SK-N-SH (cell line): ENCODE data around the gene DNAJC25. TPM values are rescaled to one million over a fixed set of nuclear protein-coding genes. Genes with fewer than 3 reads are reported as not detected.

Source experiments
- CTCF ChIA-PET: fragments of 300-600, 350-600 bp; formaldehyde crosslinking; extraction: SDS; loops from one replicate; lab custom pipeline; 2021; lab: Yijun Ruan, JAX
- POLR2A ChIA-PET: fragments of 350-600 bp; sonication (Branson Sonifier 250); formaldehyde crosslinking; extraction: SDS; loops from one replicate; lab custom pipeline; 2020; ENCODE audit warnings: antibody characterized with exemption, inconsistent platforms; lab: Yijun Ruan, JAX
- DNase-seq: peaks from one replicate; pipeline ENCODE4 v3.0.0; 2012
- H2AFZ ChIP-seq: fragments of 200-600 bp; sonication (generic); 2 replicates; pipeline ENCODE4 v1.8.1; 2016; ENCODE audit warnings: antibody characterized with exemption, mild to moderate bottlenecking, low read depth
- H3F3A ChIP-seq: fragments of 200-600 bp; sonication (generic); replicated peaks from 2 replicates; pipeline ENCODE3; 2016; ENCODE audit warnings: antibody characterized with exemption, mild to moderate bottlenecking; ENCODE audit not compliant: insufficient read depth
- H3K27ac ChIP-seq, 2 experiments: fragments of 200-500 bp in 1 of 2; fragments of 200-600 bp in 1 of 2; sonication (Bioruptor generic) in 1 of 2; sonication (generic), shearing (Covaris generic) in 1 of 2; 2 replicates each; pipeline versions ENCODE4 v1.5.1 to v1.6.1; 2014 to 2016; ENCODE audit warnings: low read depth in 2 of 2, inconsistent platforms in 1 of 2, low read length in 1 of 2, mild to moderate bottlenecking in 1 of 2, mixed read lengths in 1 of 2
- H3K27me3 ChIP-seq: fragments of 200-600 bp; sonication (generic), shearing (Covaris generic); 2 replicates; pipeline ENCODE4 v1.6.1; 2016; ENCODE audit warnings: mixed run types; ENCODE audit not compliant: insufficient read depth
- H3K36me3 ChIP-seq, 2 experiments: fragments of 200-500 bp in 1 of 2; fragments of 200-600 bp in 1 of 2; sonication (Bioruptor generic) in 1 of 2; sonication (generic) in 1 of 2; replicated peaks in 1 of 2; 2 replicates each; pipeline versions ENCODE3 to v1.5.1; 2014 to 2016; ENCODE audit warnings: low read length in 1 of 2, mild to moderate bottlenecking in 1 of 2; ENCODE audit not compliant: insufficient read depth in 2 of 2, control insufficient read depth in 1 of 2
- H3K4me1 ChIP-seq, 2 experiments: fragments of 200-500 bp in 1 of 2; fragments of 200-600 bp in 1 of 2; sonication (Bioruptor generic) in 1 of 2; sonication (generic), shearing (Covaris generic) in 1 of 2; 2 replicates each; pipeline versions ENCODE4 v1.5.1 to v1.6.1; 2014 to 2016; ENCODE audit warnings: low read depth in 1 of 2, low read length in 1 of 2, mixed run types in 1 of 2; ENCODE audit not compliant: insufficient read depth in 2 of 2, control insufficient read depth in 1 of 2
- H3K4me2 ChIP-seq: fragments of 200-600 bp; sonication (generic), shearing (Covaris generic); 2 replicates; pipeline ENCODE4 v1.6.1; 2017; ENCODE audit warnings: mixed run types
- H3K4me3 ChIP-seq, 2 experiments: fragments of 200-500 bp in 1 of 2; fragments of 200-600 bp in 1 of 2; sonication (Bioruptor generic) in 1 of 2; sonication (generic), shearing (Covaris generic) in 1 of 2; 2 replicates each; pipeline versions ENCODE4 v1.5.1 to v1.8.1; 2014 to 2016; ENCODE audit warnings: low read depth in 2 of 2, inconsistent platforms in 1 of 2, low read length in 1 of 2, mild to moderate bottlenecking in 1 of 2, mixed read lengths in 1 of 2, moderate library complexity in 1 of 2
- H3K79me2 ChIP-seq: fragments of 200-600 bp; sonication (generic); 2 replicates; pipeline ENCODE4 v1.8.1; 2017; ENCODE audit warnings: mild to moderate bottlenecking; ENCODE audit not compliant: insufficient read depth
- H3K9ac ChIP-seq: fragments of 200-600 bp; sonication (generic); 2 replicates; pipeline ENCODE4 v1.6.1; 2017; ENCODE audit warnings: mixed run types
- H3K9me2 ChIP-seq: fragments of 200-600 bp; sonication (generic); 2 replicates; pipeline ENCODE4 v1.6.1; 2017; ENCODE audit warnings: mixed run types
- H3K9me3 ChIP-seq: fragments of 200-600 bp; sonication (generic); 2 replicates; pipeline ENCODE4 v1.6.1; 2017; ENCODE audit warnings: mixed run types, mild to moderate bottlenecking, moderate library complexity
- H4K20me1 ChIP-seq: fragments of 200-600 bp; sonication (generic); 2 replicates; pipeline ENCODE4 v1.6.1; 2017; ENCODE audit warnings: mild to moderate bottlenecking, mixed run types; ENCODE audit not compliant: insufficient read depth
- EP300 ChIP-seq, 2 experiments: IDR thresholded peaks; 2 replicates each; pipeline versions ENCODE4 v1.4.0 to v1.6.1; 2012; ENCODE audit warnings: borderline replicate concordance in 1 of 2, low read depth in 1 of 2, low read length in 1 of 2
- EZH2phosphoT487 ChIP-seq: fragments of 200-600 bp; sonication (generic); IDR thresholded peaks from 2 replicates; pipeline ENCODE4 v1.6.1; 2017; ENCODE audit warnings: low read depth, mixed run types, mild to moderate bottlenecking, antibody characterized with exemption, moderate library complexity, borderline replicate concordance
- FOSL2 ChIP-seq: IDR thresholded peaks from 2 replicates; pipeline ENCODE4 v1.4.0; 2012; ENCODE audit warnings: low read depth, mild to moderate bottlenecking, moderate library complexity, borderline replicate concordance
- FOXM1 ChIP-seq: IDR thresholded peaks from 2 replicates; pipeline ENCODE4 v1.4.0; 2012; ENCODE audit warnings: low read depth, mild to moderate bottlenecking
- POLR2AphosphoS5 ChIP-seq: IDR thresholded peaks from 2 replicates; pipeline ENCODE4 v1.6.1; 2012; ENCODE audit warnings: low read depth, low read length
- RCOR1 ChIP-seq: fragments of 150-350 bp; IDR thresholded peaks from 2 replicates; pipeline ENCODE4 v1.6.1; 2017; ENCODE audit warnings: antibody characterized with exemption, low read length
- RFX5 ChIP-seq: IDR thresholded peaks from 2 replicates; pipeline ENCODE4 v1.6.1; 2012; ENCODE audit warnings: mild to moderate bottlenecking, improper control_type of control experiment, low read length
- RXRA ChIP-seq: IDR thresholded peaks from 2 replicates; pipeline ENCODE4 v1.4.0; 2012; ENCODE audit warnings: low read depth, mild to moderate bottlenecking, borderline replicate concordance
- SIN3A ChIP-seq: IDR thresholded peaks from 2 replicates; pipeline ENCODE4 v1.6.1; 2012; ENCODE audit warnings: low read depth, mild to moderate bottlenecking, low read length, moderate library complexity, borderline replicate concordance
- SMC3 ChIP-seq: IDR thresholded peaks from 2 replicates; pipeline ENCODE4 v1.6.1; 2012; ENCODE audit warnings: low read depth, low read length, improper control_type of control experiment
- TCF12 ChIP-seq: IDR thresholded peaks from 2 replicates; pipeline ENCODE4 v1.4.0; 2012
- TEAD4 ChIP-seq: IDR thresholded peaks from 2 replicates; pipeline ENCODE4 v1.4.0; 2012; ENCODE audit warnings: mild to moderate bottlenecking, borderline replicate concordance; ENCODE audit not compliant: insufficient read depth
- YY1 ChIP-seq: IDR thresholded peaks from 2 replicates; pipeline ENCODE4 v1.4.0; 2012; ENCODE audit warnings: low read depth, mild to moderate bottlenecking
- WGBS: methylation state at CpG from one replicate; pipeline ENCODE4 v1.1.6; 2017; ENCODE audit warnings: low lambda C conversion rate; 5-methylcytosine and 5-hydroxymethylcytosine counted together
- polyA plus RNA-seq, 3 experiments: library from polyadenylated mRNA; depleted of rRNA; stranded (reverse); fragments of >200 nt; gene quantifications; 2 replicates each; pipeline ENCODE4 v1.2.3, GENCODE V29; 2012
- TF ChIP-seq, protein P1 (sequence below): fragments of 150-350 bp; IDR thresholded peaks from 2 replicates; pipeline ENCODE4 v1.6.1; 2016; ENCODE audit warnings: mild to moderate bottlenecking, low read depth, low read length
- TF ChIP-seq, protein P2 (sequence below): fragments of 200-600 bp; sonication (generic); IDR thresholded peaks from 2 replicates; pipeline ENCODE4 v1.6.1; 2017; ENCODE audit warnings: antibody characterized with exemption, mild to moderate bottlenecking, moderate library complexity
- TF ChIP-seq, protein P3 (sequence below): IDR thresholded peaks from 2 replicates; pipeline ENCODE4 v1.4.0; 2012; ENCODE audit warnings: low read depth, borderline replicate concordance

The DNAJC25 gene
- polyA plus RNA-seq, 1 of the 3 experiments (the other 2 are of a cell fraction): 3.3 TPM

DNA sequence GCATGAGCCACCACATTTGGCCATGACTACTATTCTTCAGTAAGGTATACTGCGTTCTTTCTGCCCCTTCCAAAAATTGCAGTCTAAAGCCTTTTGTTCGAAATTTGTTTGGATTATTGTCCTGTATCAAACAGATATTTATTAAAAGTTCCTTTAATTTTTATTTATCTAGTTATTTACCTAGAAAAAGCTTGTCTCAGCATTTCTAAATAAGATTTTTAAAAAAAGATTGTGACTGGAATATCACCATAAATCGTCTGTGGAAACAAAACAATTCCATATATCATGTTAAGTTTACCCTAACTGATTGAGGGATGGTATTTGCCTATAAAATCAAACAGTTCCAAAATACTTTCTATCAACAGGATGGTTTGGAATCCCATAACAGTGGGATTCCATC lies 45.0 kb downstream of the DNAJC25 start:
- DNase-seq: no peak
- H3K9ac ChIP-seq: no peak overlapping the region
- no peaks in the 10 kb centered on the region for H3K9me2 ChIP-seq
- no peaks in the 10 kb centered on the region for H3K9me3 ChIP-seq
- no peak overlapping the region for H3K4me3 ChIP-seq
- ChIA-PET POLR2A (no interaction called here), CTCF (interaction anchor here (1.6 to 2.3 kb wide), 3 partner anchors 9 to 27 kb away, joined by 4 to 5 read pairs (median 5); no protein-coding TSS in a partner anchor)
- no peak overlapping the region for H3K27ac ChIP-seq
- TF ChIP-seq POLR2AphosphoS5 (no peak), SIN3A (no peak), SMC3 (no peak)
- TF ChIP-seq, protein P1, sequence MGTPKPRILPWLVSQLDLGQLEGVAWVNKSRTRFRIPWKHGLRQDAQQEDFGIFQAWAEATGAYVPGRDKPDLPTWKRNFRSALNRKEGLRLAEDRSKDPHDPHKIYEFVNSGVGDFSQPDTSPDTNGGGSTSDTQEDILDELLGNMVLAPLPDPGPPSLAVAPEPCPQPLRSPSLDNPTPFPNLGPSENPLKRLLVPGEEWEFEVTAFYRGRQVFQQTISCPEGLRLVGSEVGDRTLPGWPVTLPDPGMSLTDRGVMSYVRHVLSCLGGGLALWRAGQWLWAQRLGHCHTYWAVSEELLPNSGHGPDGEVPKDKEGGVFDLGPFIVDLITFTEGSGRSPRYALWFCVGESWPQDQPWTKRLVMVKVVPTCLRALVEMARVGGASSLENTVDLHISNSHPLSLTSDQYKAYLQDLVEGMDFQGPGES: no peak
- no peaks in the 10 kb centered on the region for H3K27me3 ChIP-seq
- no peaks in the 10 kb centered on the region for H4K20me1 ChIP-seq
- no peak overlapping the region for H3K4me2 ChIP-seq
- H3F3A ChIP-seq: no peaks in the 10 kb centered on the region
- WGBS: 91% methylated on average over 3 of the region's 3 CpGs
- H3K36me3 ChIP-seq: peaks cover 6 to 13% of the 10 kb centered on the region in 2 experiments
- peaks cover 0 to 2% of the 10 kb centered on the region in 2 experiments; a peak in 1 of 4 replicates for H3K4me1 ChIP-seq
- no peaks in the 10 kb centered on the region for H3K79me2 ChIP-seq
- H2AFZ ChIP-seq: no peak overlapping the region

DNA sequence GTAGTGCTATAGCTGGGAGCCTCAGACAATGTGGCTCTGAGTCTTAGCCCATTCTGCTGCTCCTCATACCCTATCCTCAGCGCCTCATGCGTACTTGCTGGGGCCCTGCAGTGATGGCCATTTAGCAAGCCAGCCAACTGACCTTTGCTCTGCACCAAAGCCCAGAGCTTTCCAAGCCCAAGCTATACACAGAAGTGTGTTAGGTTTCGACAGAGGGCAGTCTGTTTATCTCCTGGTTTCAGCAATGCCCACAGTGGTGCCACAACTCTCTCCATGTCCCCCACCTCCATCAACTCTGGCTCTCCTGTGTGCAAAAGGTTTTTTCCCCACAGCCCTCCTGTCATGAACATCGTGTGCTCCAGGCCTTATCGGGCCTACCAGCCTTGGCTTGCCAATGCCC lies 47.2 kb downstream of the DNAJC25 start:
- ChIA-PET POLR2A (no interaction called here), CTCF (no interaction called here)
- Histone ChIP-seq H3K9ac (no peak overlapping the region), H3K4me3 (no peak overlapping the region), H3K9me3 (no peaks in the 10 kb centered on the region), H3K4me2 (no peak overlapping the region), H3F3A (no peaks in the 10 kb centered on the region), H3K27me3 (no peaks in the 10 kb centered on the region), H3K4me1 (peaks cover 0 to 2% of the 10 kb centered on the region in 2 experiments; a peak in 1 of 4 replicates), H4K20me1 (no peaks in the 10 kb centered on the region), H3K79me2 (no peaks in the 10 kb centered on the region), H2AFZ (no peak overlapping the region), H3K27ac (no peak overlapping the region), H3K36me3 (peaks cover 6 to 17% of the 10 kb centered on the region in 2 experiments), H3K9me2 (no peaks in the 10 kb centered on the region)
- WGBS: 95% methylated on average over 5 of the region's 5 CpGs
- DNase-seq: no peak
- TF ChIP-seq RCOR1 (no peak), RFX5 (no peak), SIN3A (no peak), SMC3 (no peak)
- TF ChIP-seq, protein P2, sequence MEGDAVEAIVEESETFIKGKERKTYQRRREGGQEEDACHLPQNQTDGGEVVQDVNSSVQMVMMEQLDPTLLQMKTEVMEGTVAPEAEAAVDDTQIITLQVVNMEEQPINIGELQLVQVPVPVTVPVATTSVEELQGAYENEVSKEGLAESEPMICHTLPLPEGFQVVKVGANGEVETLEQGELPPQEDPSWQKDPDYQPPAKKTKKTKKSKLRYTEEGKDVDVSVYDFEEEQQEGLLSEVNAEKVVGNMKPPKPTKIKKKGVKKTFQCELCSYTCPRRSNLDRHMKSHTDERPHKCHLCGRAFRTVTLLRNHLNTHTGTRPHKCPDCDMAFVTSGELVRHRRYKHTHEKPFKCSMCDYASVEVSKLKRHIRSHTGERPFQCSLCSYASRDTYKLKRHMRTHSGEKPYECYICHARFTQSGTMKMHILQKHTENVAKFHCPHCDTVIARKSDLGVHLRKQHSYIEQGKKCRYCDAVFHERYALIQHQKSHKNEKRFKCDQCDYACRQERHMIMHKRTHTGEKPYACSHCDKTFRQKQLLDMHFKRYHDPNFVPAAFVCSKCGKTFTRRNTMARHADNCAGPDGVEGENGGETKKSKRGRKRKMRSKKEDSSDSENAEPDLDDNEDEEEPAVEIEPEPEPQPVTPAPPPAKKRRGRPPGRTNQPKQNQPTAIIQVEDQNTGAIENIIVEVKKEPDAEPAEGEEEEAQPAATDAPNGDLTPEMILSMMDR: no peak

DNA sequence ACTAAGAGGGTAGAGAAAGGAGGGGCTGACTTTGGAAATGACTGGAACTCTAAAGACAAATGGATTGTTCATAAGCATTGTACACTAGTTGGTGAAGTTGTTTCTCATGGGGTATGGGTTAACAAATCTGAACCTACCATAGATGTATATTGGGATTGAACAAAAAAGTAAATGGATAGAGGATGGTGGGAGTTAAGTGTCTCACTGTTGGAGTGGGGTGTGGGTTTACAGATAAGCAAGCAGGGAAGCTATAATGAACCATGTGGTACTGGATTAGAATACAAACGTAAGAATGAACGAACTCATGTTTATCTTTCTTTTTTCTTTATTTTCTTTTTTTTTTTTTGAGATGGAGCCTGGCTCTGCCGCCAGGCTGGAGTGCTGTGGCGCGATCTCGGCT lies 48.1 kb downstream of the DNAJC25 start:
- Histone ChIP-seq H2AFZ (no peak overlapping the region), H3K36me3 (peaks cover 6 to 17% of the 10 kb centered on the region in 2 experiments), H3K4me3 (no peak overlapping the region), H3K9me2 (no peaks in the 10 kb centered on the region), H3K9me3 (no peaks in the 10 kb centered on the region), H3F3A (no peaks in the 10 kb centered on the region), H3K4me1 (no peaks in the 10 kb centered on the region), H3K9ac (no peak overlapping the region), H3K4me2 (no peak overlapping the region), H4K20me1 (no peaks in the 10 kb centered on the region), H3K27ac (no peak overlapping the region), H3K27me3 (no peaks in the 10 kb centered on the region), H3K79me2 (no peaks in the 10 kb centered on the region)
- WGBS: 92% methylated on average over 6 of the region's 6 CpGs
- CTCF ChIA-PET: interaction anchor here (1.0 to 1.3 kb wide), 3 partner anchors 11 to 82 kb away, joined by 3 to 4 read pairs (median 3); no protein-coding TSS in a partner anchor
- POLR2A ChIA-PET: no interaction called here
- DNase-seq: no peak
- TF ChIP-seq RXRA (no peak), SMC3 (no peak), EZH2phosphoT487 (no peak), FOSL2 (no peak), YY1 (no peak), EP300 (IDR thresholded peaks at IDR 0.05; ENCODE audit: borderline replicate concordance in 1 of 2, low read depth in 1 of 2, low read length in 1 of 2) (no peak), FOXM1 (no peak), TCF12 (no peak), TEAD4 (no peak)
- TF ChIP-seq, protein P2: no peak
- TF ChIP-seq, protein P3, sequence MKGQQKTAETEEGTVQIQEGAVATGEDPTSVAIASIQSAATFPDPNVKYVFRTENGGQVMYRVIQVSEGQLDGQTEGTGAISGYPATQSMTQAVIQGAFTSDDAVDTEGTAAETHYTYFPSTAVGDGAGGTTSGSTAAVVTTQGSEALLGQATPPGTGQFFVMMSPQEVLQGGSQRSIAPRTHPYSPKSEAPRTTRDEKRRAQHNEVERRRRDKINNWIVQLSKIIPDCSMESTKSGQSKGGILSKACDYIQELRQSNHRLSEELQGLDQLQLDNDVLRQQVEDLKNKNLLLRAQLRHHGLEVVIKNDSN: no peak
